Activated effector memory CD4-positive, alpha-beta T cell treated with anti-CD3 and anti-CD28 coated beads, Interleukin-2, amount 50 U/mL, for 16 hours (primary cell): ENCODE results near the gene WFDC10B.
"Not testable (repeated sequence)": the region's sequence is repeated elsewhere in the genome, so short reads cannot be mapped to it uniquely, and the experiment has no call there.

ENCODE experiments used
- DNase-seq: peaks from one replicate; pipeline ENCODE4 v3.0.0-alpha.2; 2020

WFDC10B gene

GRCh38 chr20:45646875-45647274, 57.9 kb downstream of the WFDC10B start:
- no peak for DNase-seq

DNA sequence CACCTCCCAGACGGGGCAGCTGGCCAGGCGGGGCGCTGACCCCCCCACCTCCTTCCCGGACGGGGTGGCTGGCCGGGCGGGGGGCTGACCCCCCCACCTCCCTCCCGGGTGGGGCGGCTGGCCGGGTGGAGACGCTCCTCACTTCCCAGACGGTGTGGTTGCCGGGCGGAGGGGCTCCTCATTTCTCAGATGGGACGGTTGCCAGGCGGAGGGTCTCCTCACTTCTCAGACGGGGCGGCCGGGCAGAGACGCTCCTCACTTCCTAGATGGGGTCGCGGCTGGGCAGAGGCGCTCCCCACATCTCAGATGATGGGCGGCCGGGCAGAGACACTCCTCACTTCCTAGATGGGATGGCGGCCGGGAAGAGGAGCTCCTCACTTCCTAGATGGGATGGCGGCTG, 59.0 kb downstream of the WFDC10B start:
- not testable (repeated sequence) for DNase-seq

- not testable (repeated sequence) for DNase-seq
Measured at GRCh38 chr20:45641076-45641475, 63.7 kb downstream of the WFDC10B start.

GRCh38 chr20:45639687-45640086, 65.1 kb downstream of the WFDC10B start:
- no peak for DNase-seq

- DNase-seq: no peak
Measured at GRCh38 chr20:45636513-45636912, 68.3 kb downstream of the WFDC10B start.
